Measurements from ENCODE around the gene RABGAP1L. TPM values are rescaled to one million over a fixed set of nuclear protein-coding genes. Genes with fewer than 3 reads are reported as not detected.

The RABGAP1L gene
- total RNA-seq, 4 donors from 2014 or later, result 31.2 to 115 (median 62.5) TPM

DNA sequence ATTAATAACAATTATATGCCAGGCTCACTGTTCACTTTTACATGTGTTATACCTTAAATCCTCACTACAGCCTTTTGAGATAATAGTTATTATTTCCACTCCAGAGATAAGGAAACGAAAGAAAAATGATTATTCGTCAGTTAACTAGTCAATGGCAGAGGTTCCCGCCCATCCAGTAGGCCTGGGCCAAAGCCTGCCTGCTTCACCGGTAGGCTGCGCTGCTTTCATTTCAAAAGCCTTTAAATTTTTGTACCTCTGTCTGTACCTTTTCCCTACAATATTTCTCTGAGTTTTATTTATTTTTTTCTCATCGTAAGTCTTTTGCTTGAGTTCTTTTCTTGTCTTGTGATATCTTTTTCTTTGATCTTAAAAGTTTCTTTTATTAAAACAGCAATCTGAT, 292.1 kb downstream of the RABGAP1L start:
- TF ChIP-seq EP300 (IDR thresholded peaks at IDR 0.05), result no peak
- no peak for TF ChIP-seq POLR2A (IDR thresholded peaks at IDR 0.05)
- TF ChIP-seq POLR2AphosphoS5 (IDR thresholded peaks at IDR 0.05), result no peak
- TF ChIP-seq, protein P1, sequence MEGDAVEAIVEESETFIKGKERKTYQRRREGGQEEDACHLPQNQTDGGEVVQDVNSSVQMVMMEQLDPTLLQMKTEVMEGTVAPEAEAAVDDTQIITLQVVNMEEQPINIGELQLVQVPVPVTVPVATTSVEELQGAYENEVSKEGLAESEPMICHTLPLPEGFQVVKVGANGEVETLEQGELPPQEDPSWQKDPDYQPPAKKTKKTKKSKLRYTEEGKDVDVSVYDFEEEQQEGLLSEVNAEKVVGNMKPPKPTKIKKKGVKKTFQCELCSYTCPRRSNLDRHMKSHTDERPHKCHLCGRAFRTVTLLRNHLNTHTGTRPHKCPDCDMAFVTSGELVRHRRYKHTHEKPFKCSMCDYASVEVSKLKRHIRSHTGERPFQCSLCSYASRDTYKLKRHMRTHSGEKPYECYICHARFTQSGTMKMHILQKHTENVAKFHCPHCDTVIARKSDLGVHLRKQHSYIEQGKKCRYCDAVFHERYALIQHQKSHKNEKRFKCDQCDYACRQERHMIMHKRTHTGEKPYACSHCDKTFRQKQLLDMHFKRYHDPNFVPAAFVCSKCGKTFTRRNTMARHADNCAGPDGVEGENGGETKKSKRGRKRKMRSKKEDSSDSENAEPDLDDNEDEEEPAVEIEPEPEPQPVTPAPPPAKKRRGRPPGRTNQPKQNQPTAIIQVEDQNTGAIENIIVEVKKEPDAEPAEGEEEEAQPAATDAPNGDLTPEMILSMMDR (IDR thresholded peaks at IDR 0.05), result no peak
- ATAC-seq, result no peak
- Histone ChIP-seq H3K9me3 (no peaks in the 10 kb centered on the region), H3K27me3 (no peaks in the 10 kb centered on the region), H3K27ac (no peak overlapping the region), H3K4me1 (peaks cover 0 to 17% (median 4%) of the 10 kb centered on the region in 3 donors), H3K36me3 (no peaks in the 10 kb centered on the region), H3K4me3 (no peak overlapping the region)
- WGBS, 2 donors (ENCODE audit: low coverage in 1 of 2), result 95% methylated on average over 6 of the region's 6 CpGs

DNA sequence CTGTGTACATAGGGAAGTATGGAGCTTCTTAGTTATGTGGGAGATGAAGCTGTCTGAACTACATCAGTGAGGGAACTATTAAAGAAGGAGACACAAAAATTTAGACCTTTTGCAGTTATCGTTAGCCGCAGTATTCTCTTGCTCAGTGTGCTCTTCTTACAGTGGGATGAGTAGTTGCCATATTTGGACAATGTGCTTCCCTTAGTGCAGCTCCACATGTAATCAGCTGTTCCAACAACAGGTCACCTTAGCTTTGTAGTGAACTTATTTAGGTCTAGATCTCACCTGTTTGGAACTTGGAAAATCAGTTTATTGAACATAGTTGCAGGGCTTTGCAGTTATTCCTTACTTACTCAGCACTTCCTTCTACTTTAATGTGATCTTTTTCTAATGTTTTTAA, 306.5 kb downstream of the RABGAP1L start:
- H3K27me3 ChIP-seq, result no peaks in the 10 kb centered on the region
- no peaks in the 10 kb centered on the region for H3K4me1 ChIP-seq
- no peak for TF ChIP-seq POLR2A (IDR thresholded peaks at IDR 0.05)
- TF ChIP-seq POLR2AphosphoS5 (IDR thresholded peaks at IDR 0.05), result no peak
- no peak for TF ChIP-seq EP300 (IDR thresholded peaks at IDR 0.05)
- TF ChIP-seq, protein P1 (IDR thresholded peaks at IDR 0.05), result no peak
- no peak overlapping the region for H3K27ac ChIP-seq
- H3K9me3 ChIP-seq, result no peaks in the 10 kb centered on the region
- no peak overlapping the region for H3K4me3 ChIP-seq
- no peaks in the 10 kb centered on the region for H3K36me3 ChIP-seq
- no peak for ATAC-seq
- WGBS, 2 donors (ENCODE audit: low coverage in 1 of 2), result 45 to 86% methylated on average over 2 of the region's 2 CpGs

DNA sequence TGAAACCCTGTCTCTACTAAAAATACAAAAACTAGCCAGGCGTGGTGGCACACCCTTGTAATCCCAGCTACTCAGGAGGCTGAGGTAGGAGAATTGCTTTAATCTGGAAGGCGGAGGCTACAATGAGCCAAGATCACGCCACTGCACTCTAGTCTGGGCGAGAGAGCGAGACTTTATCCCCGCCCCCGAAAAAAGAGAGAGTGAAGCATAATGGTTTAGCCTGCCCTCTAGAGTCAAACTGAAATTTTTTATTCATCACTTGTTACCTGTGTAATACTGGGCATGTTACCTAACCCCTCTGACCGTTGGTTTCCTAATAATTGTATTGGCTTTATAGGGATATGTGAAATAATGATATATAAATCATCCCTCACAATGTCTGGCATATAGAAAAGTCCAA, 307.3 kb downstream of the RABGAP1L start:
- Histone ChIP-seq H3K9me3 (no peaks in the 10 kb centered on the region), H3K27ac (no peak overlapping the region), H3K36me3 (no peaks in the 10 kb centered on the region), H3K4me1 (no peaks in the 10 kb centered on the region), H3K27me3 (no peaks in the 10 kb centered on the region), H3K4me3 (no peak overlapping the region)
- 92 to 98% methylated on average over 5 to 6 of the region's 8 CpGs for WGBS, 2 donors (ENCODE audit: low coverage in 1 of 2)
- TF ChIP-seq POLR2AphosphoS5 (IDR thresholded peaks at IDR 0.05), result no peak
- TF ChIP-seq, protein P1 (IDR thresholded peaks at IDR 0.05), result no peak
- ATAC-seq, result no peak

DNA sequence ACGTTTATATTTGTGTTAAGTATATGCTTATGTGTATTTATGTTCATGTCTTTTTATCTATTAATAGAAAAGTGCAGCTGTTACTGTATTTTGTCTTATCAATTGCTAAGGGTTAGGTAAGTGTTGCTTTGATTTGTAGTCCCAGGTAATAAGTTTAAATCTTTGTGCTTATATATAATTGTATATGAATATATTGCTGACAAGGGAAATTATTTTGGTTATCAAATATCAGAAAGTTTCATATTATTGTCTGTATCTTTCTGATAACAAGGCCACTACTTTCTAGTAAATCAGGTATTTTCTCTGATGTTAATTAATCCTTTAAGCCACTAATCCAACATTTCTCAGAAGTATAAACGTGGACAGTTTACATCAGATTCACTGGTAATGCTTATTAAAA, 309.7 kb downstream of the RABGAP1L start:
- WGBS, 2 donors (ENCODE audit: low coverage in 1 of 2), result 60 to 64% methylated on average over 2 of the region's 2 CpGs
- H3K27ac ChIP-seq, result no peak overlapping the region
- no peak for TF ChIP-seq EP300 (IDR thresholded peaks at IDR 0.05)
- TF ChIP-seq POLR2A (IDR thresholded peaks at IDR 0.05), result no peak
- TF ChIP-seq, protein P1 (IDR thresholded peaks at IDR 0.05), result no peak
- TF ChIP-seq POLR2AphosphoS5 (IDR thresholded peaks at IDR 0.05), result no peak
- H3K4me1 ChIP-seq, result no peaks in the 10 kb centered on the region
- H3K9me3 ChIP-seq, result no peaks in the 10 kb centered on the region
- H3K36me3 ChIP-seq, result no peaks in the 10 kb centered on the region
- H3K27me3 ChIP-seq, result no peaks in the 10 kb centered on the region
- ATAC-seq, result no peak
- H3K4me3 ChIP-seq, result no peak overlapping the region

DNA sequence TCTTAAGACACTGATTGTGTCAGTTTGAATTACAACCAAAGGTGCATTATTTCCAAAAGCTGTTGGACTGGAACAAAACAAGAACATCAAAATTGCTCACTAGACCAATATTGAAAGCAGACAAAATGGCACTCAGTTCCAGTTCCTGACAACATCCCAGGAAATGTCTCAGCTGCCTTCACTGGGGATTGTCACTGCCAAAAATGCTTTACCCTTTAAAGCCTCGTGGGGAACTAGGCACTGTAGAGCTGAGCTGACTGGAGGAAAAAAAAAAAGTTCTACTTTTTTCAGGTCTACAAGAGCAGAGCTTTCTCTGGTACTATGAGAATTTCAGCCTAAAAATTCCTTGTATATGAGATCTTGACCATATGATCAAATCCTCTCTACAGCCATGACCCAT, 310.4 kb downstream of the RABGAP1L start:
- Histone ChIP-seq H3K27me3 (no peaks in the 10 kb centered on the region), H3K36me3 (no peaks in the 10 kb centered on the region), H3K4me1 (no peaks in the 10 kb centered on the region), H3K9me3 (no peaks in the 10 kb centered on the region), H3K27ac (no peak overlapping the region), H3K4me3 (no peak overlapping the region)
- WGBS, 2 donors (ENCODE audit: low coverage in 1 of 2), result 7 to 38% methylated on average over 1 of the region's 1 CpG
- TF ChIP-seq POLR2A (IDR thresholded peaks at IDR 0.05) (no peak), EP300 (IDR thresholded peaks at IDR 0.05) (no peak), POLR2AphosphoS5 (IDR thresholded peaks at IDR 0.05) (no peak)
- TF ChIP-seq, protein P1 (IDR thresholded peaks at IDR 0.05), result no peak
- ATAC-seq, result no peak

All from gastroesophageal sphincter (tissue), 4 donors.